Measurements from ENCODE around the gene NAB2.

Gene NAB2

DNA sequence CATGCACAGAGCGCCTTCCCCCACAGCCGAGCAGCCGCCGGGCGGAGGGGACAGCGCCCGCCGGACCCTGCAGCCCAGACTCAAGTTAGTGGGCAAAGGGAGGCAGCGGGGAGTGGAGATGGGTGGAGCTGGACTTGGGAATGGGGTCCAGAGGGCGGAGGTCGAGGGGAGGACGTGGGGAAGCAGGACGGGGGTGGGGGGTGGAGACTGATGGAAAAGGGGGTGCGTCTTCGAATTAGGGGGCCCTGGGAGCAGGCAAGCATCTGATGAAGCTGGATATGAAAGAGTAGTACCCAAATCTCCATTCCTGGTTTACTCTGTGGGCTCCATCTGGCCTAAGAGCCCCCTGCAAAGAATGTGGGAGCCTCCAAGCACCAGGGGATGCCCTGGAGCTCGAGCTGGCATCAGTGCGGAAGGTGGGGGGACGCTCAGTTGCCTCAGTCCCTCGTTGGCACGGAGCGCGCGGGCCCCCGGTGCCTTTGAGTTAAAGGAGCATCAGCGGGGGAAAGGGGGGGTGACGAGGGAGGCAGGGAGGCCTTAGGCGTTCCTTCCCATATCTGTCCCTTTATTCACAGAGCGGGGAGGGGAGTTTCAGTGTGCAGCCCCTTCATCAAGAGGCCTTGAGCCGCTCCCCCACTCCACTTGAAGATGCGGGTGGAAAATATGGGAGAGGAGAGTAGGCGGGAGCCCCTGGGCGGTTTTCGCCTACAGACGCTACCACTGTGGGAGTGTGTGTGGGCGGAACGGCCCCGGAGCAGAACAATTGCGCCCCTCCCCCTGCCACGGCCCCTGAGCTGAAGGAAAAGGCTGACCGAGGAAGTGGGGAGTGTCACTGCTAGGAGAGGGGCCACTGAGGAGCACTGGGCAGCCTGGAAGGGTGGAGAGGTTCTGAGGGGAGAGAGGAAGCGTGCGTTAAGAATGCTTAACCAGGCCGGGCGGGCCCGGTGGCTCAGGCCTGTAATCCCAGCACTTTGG lies 644 bp downstream of the NAB2 start:
- no peaks in the 10 kb centered on the region for H3K9me3 ChIP-seq (ENCODE audit: insufficient read depth, low read depth, low read length)

DNA sequence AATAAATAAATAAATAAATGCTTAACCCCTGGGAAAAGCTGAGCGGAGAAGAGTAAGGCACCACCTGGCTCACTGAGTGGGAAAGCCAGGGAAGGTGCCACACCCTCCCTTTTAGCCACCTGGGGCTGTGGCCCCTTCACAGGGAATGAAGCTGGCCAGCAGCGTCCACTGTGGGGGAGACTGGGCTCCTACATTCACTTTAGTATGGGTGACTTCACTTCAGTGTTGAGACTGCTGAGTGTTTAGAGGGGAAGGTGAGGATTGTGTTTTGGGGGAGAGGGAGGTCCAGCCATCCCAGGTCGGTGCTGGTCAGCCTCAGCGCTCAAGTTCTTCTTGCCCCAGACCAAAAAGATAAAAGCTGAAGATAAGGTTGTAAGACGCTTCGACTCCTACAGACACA lies 1.6 kb downstream of the NAB2 start:
- H3K9ac ChIP-seq (ENCODE audit: low read depth, low read length) = no peak overlapping the region
- peak overlapping the region; percentile 34; the same call in 1 of the 2 replicates for H3K4me3 ChIP-seq (ENCODE audit: low read length)

More for the DNA sequence above, 644 bp downstream of the NAB2 start:
- Histone ChIP-seq H3K9ac (ENCODE audit: low read depth, low read length) (peak overlapping the region; percentile 75), H3K27ac (ENCODE audit: low read depth, low read length) (peak overlapping the region; percentile 77), H3K36me3 (ENCODE audit: insufficient read depth, low read length) (peaks cover 30% of the 10 kb centered on the region), H3K27me3 (ENCODE audit: insufficient read depth, low read length) (no peaks in the 10 kb centered on the region), H3K4me1 (ENCODE audit: insufficient read depth, low read length) (peaks cover 19% of the 10 kb centered on the region), H3K4me3 (ENCODE audit: low read length) (peak overlapping the region; percentile 90)
- WGBS = 2% methylated on average over 41 of the region's 45 CpGs

DNA sequence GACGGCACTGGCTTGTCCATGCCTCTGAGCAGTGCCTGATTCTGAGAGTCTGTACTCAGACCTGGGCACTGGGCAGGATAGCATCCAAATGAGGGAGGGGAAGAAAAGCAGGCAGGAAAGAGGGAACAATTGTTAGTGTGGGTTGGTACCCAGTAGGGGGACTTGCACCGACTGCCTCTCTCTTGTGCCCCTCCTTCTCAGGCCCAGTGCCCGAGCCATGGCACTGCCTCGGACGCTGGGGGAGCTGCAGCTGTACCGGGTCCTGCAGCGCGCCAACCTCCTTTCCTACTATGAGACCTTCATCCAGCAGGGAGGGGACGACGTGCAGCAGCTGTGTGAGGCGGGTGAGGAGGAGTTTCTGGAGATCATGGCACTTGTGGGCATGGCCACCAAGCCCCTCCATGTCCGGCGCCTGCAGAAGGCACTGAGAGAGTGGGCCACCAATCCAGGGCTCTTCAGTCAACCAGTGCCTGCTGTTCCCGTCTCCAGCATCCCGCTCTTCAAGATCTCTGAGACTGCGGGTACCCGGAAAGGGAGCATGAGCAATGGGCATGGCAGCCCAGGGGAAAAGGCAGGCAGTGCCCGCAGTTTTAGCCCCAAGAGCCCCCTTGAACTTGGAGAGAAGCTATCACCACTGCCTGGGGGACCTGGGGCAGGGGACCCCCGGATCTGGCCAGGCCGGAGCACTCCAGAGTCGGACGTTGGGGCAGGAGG lies 2.2 kb downstream of the NAB2 start:
- 92% methylated on average over 22 of the region's 22 CpGs for WGBS
- Histone ChIP-seq H3K9me3 (ENCODE audit: insufficient read depth, low read depth, low read length) (no peaks in the 10 kb centered on the region), H3K27ac (ENCODE audit: low read depth, low read length) (no peak overlapping the region), H3K36me3 (ENCODE audit: insufficient read depth, low read length) (peaks cover 45% of the 10 kb centered on the region), H3K27me3 (ENCODE audit: insufficient read depth, low read length) (no peaks in the 10 kb centered on the region), H3K4me1 (ENCODE audit: insufficient read depth, low read length) (peaks cover 18% of the 10 kb centered on the region), H3K9ac (ENCODE audit: low read depth, low read length) (no peak overlapping the region), H3K4me3 (ENCODE audit: low read length) (peak overlapping the region; percentile 34; the same call in 1 of the 2 replicates)

More for the DNA sequence above, 1.6 kb downstream of the NAB2 start:
- H3K9me3 ChIP-seq (ENCODE audit: insufficient read depth, low read depth, low read length) = no peaks in the 10 kb centered on the region
- H3K4me1 ChIP-seq (ENCODE audit: insufficient read depth, low read length) = peaks cover 24% of the 10 kb centered on the region
- H3K27ac ChIP-seq (ENCODE audit: low read depth, low read length) = no peak overlapping the region
- H3K27me3 ChIP-seq (ENCODE audit: insufficient read depth, low read length) = no peaks in the 10 kb centered on the region
- peaks cover 40% of the 10 kb centered on the region for H3K36me3 ChIP-seq (ENCODE audit: insufficient read depth, low read length)
- 80% methylated on average over 6 of the region's 6 CpGs for WGBS

GRCh38 chr12:57091638-57092528 lies 3.0 kb downstream of the NAB2 start:
- Histone ChIP-seq H3K9me3 (ENCODE audit: insufficient read depth, low read depth, low read length) (no peaks in the 10 kb centered on the region), H3K27me3 (ENCODE audit: insufficient read depth, low read length) (no peaks in the 10 kb centered on the region), H3K4me3 (ENCODE audit: low read length) (no peak overlapping the region), H3K4me1 (ENCODE audit: insufficient read depth, low read length) (peaks cover 14% of the 10 kb centered on the region), H3K36me3 (ENCODE audit: insufficient read depth, low read length) (peaks cover 51% of the 10 kb centered on the region), H3K27ac (ENCODE audit: low read depth, low read length) (no peak overlapping the region), H3K9ac (ENCODE audit: low read depth, low read length) (no peak overlapping the region)
- 91% methylated on average over 25 of the region's 25 CpGs for WGBS

GRCh38 chr12:57092529-57092862 lies 3.6 kb downstream of the NAB2 start:
- Histone ChIP-seq H3K4me3 (ENCODE audit: low read length) (no peak overlapping the region), H3K9ac (ENCODE audit: low read depth, low read length) (no peak overlapping the region), H3K9me3 (ENCODE audit: insufficient read depth, low read depth, low read length) (no peaks in the 10 kb centered on the region), H3K27me3 (ENCODE audit: insufficient read depth, low read length) (no peaks in the 10 kb centered on the region), H3K4me1 (ENCODE audit: insufficient read depth, low read length) (peaks cover 14% of the 10 kb centered on the region), H3K27ac (ENCODE audit: low read depth, low read length) (no peak overlapping the region), H3K36me3 (ENCODE audit: insufficient read depth, low read length) (peaks cover 53% of the 10 kb centered on the region)
- WGBS = 91% methylated on average over 5 of the region's 5 CpGs

DNA sequence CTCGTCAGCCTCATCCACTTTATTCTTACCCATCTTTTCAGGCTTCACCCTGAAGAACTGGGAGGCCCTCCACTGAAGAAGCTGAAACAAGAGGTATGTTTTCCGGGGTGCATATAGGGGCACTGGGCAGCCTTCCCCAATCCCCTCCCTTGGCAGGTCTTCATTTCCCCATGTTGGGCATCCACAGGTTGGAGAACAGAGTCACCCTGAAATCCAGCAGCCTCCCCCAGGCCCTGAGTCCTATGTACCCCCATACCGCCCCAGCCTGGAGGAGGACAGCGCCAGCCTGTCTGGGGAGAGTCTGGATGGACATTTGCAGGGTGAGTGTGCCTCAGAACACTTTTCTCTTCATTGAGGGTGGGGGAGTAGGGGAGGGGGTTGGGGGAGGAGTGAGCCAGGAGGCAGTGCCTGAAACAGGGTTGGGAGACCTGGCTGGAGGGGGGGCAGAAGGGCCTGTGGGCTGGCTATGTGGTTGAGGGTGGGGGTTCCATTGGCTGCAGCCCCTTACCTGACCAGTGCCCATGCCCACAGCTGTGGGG lies 4.0 kb downstream of the NAB2 start:
- Histone ChIP-seq H3K27ac (ENCODE audit: low read depth, low read length) (no peak overlapping the region; the same call in 1 of the 2 replicates), H3K36me3 (ENCODE audit: insufficient read depth, low read length) (peaks cover 54% of the 10 kb centered on the region), H3K9ac (ENCODE audit: low read depth, low read length) (no peak overlapping the region)

GRCh38 chr12:57093415-57094207 lies 4.7 kb downstream of the NAB2 start:
- Histone ChIP-seq H3K4me3 (ENCODE audit: low read length) (0 out of 2 replicates have a peak overlapping the region, but pooled peaks have one; percentile 0), H3K9ac (ENCODE audit: low read depth, low read length) (peak overlapping the region; percentile 0; the same call in 1 of the 2 replicates)

More for the DNA sequence above, 4.0 kb downstream of the NAB2 start:
- WGBS = 92% methylated on average over 4 of the region's 4 CpGs
- Histone ChIP-seq H3K9me3 (ENCODE audit: insufficient read depth, low read depth, low read length) (no peaks in the 10 kb centered on the region), H3K27me3 (ENCODE audit: insufficient read depth, low read length) (no peaks in the 10 kb centered on the region), H3K4me1 (ENCODE audit: insufficient read depth, low read length) (peaks cover 14% of the 10 kb centered on the region), H3K4me3 (ENCODE audit: low read length) (no peak overlapping the region)

DNA sequence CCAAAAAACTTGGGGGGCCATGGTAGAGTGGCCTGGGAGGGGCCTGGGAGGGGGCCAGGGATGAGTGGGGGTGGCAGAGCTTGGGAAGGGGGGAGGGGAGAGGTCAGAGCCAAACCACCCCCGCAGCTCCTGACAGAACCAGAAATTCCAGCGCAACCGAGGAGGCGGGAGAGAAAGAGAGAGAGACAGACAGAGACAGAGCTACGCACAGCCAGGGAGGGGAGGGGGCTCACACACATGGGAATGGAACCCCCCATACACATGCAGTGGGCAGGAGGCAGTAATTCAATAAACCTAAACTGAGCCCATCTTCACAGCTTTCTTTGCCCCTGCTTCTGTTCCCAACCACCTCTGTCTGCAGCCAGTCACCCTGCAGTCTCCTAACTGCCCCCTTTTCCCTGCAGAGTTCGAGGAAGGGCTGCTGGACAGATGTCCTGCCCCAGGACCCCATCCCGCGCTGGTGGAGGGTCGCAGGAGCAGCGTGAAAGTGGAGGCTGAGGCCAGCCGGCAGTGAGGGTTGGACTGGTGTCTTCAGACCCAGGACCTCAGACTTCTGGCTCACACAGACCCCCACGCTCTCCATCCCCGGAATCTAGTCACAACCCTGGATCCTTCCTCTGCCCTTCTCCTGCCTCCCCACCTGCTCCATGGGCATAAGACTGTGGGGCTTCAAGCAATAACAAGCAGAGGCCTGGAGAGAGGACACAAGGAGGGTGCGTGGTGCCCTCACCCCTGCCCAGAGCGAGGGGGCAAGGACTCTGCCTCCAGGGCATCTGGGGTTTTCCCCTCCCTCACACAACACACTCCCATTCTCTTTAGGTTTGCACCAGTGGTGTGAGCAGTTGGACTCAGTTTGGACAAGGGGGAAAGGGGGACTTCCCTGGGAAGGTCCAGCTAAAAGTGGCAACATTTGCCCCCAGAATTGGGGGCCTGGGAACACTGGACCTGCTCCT lies 5.6 kb downstream of the NAB2 start:
- Histone ChIP-seq H3K9ac (ENCODE audit: low read depth, low read length) (peak overlapping the region; percentile 60), H3K27ac (ENCODE audit: low read depth, low read length) (peak overlapping the region; percentile 77), H3K4me3 (ENCODE audit: low read length) (no peak overlapping the region), H3K36me3 (ENCODE audit: insufficient read depth, low read length) (peaks cover 60% of the 10 kb centered on the region), H3K9me3 (ENCODE audit: insufficient read depth, low read depth, low read length) (no peaks in the 10 kb centered on the region), H3K27me3 (ENCODE audit: insufficient read depth, low read length) (no peaks in the 10 kb centered on the region), H3K4me1 (ENCODE audit: insufficient read depth, low read length) (peaks cover 14% of the 10 kb centered on the region)
- 71% methylated on average over 15 of the region's 15 CpGs for WGBS

More at GRCh38 chr12:57093415-57094207, 4.7 kb downstream of the NAB2 start:
- no peaks in the 10 kb centered on the region for H3K9me3 ChIP-seq (ENCODE audit: insufficient read depth, low read depth, low read length)
- WGBS = 52% methylated on average over 24 of the region's 24 CpGs
- peaks cover 14% of the 10 kb centered on the region for H3K4me1 ChIP-seq (ENCODE audit: insufficient read depth, low read length)
- H3K27ac ChIP-seq (ENCODE audit: low read depth, low read length) = peak overlapping the region; percentile 77
- H3K27me3 ChIP-seq (ENCODE audit: insufficient read depth, low read length) = no peaks in the 10 kb centered on the region
- H3K36me3 ChIP-seq (ENCODE audit: insufficient read depth, low read length) = peaks cover 57% of the 10 kb centered on the region

GRCh38 chr12:57095440-57095839 lies 6.5 kb downstream of the NAB2 start:
- H3K36me3 ChIP-seq (ENCODE audit: insufficient read depth, low read length) = peaks cover 68% of the 10 kb centered on the region
- H3K9ac ChIP-seq (ENCODE audit: low read depth, low read length) = 0 out of 2 replicates have a peak overlapping the region, but pooled peaks have one; percentile 30
- H3K27me3 ChIP-seq (ENCODE audit: insufficient read depth, low read length) = no peaks in the 10 kb centered on the region
- WGBS = 91% methylated on average over 3 of the region's 3 CpGs
- peaks cover 14% of the 10 kb centered on the region for H3K4me1 ChIP-seq (ENCODE audit: insufficient read depth, low read length)
- H3K4me3 ChIP-seq (ENCODE audit: low read length) = no peak overlapping the region
- H3K27ac ChIP-seq (ENCODE audit: low read depth, low read length) = no peak overlapping the region
- H3K9me3 ChIP-seq (ENCODE audit: insufficient read depth, low read depth, low read length) = no peaks in the 10 kb centered on the region
